MM.1S (cell line): ENCODE measurements around the gene NDUFC2.

Experiments used
- DNase-seq: peaks from one replicate; pipeline ENCODE4 v3.0.0-alpha.2; 2015
- H2AFZ ChIP-seq: fragments of 300-600 bp; sonication (generic); 2 replicates; pipeline ENCODE4 v1.6.0; 2016; ENCODE audit warnings: antibody characterized with exemption, low read length
- H3F3A ChIP-seq: fragments of 300-600 bp; sonication (generic); 2 replicates; pipeline ENCODE4 v1.6.1; 2016; ENCODE audit warnings: mild to moderate bottlenecking, antibody characterized with exemption, low read length, moderate library complexity, mixed read lengths; ENCODE audit not compliant: insufficient read depth
- H3K27ac ChIP-seq: fragments of 300-600 bp; sonication (generic); 2 replicates; pipeline ENCODE4 v1.5.1; 2016; ENCODE audit warnings: mild to moderate bottlenecking, low read length
- H3K27me3 ChIP-seq: fragments of 300-600 bp; sonication (generic); replicated peaks from 2 replicates; pipeline ENCODE4 v1.6.0; 2016; ENCODE audit warnings: low read length; ENCODE audit not compliant: insufficient read depth
- H3K36me3 ChIP-seq: fragments of 300-600 bp; sonication (generic); replicated peaks from 2 replicates; pipeline ENCODE4 v1.6.1; 2016; ENCODE audit warnings: mild to moderate bottlenecking, low read length, mixed read lengths; ENCODE audit not compliant: insufficient read depth
- H3K4me1 ChIP-seq: fragments of 300-600 bp; sonication (generic); 2 replicates; pipeline ENCODE4 v1.6.1; 2016; ENCODE audit warnings: low read length, mixed read lengths
- H3K4me2 ChIP-seq: fragments of 300-600 bp; sonication (generic); 2 replicates; pipeline ENCODE4 v1.6.0; 2016; ENCODE audit warnings: low read depth, low read length
- H3K4me3 ChIP-seq: fragments of 300-600 bp; sonication (generic); 2 replicates; pipeline ENCODE4 v1.5.1; 2016; ENCODE audit warnings: low read length, mixed read lengths
- H3K79me2 ChIP-seq: fragments of 300-600 bp; sonication (generic); 2 replicates; pipeline ENCODE4 v1.6.1; 2016; ENCODE audit warnings: mixed run types, low read length, mixed read lengths
- H3K9ac ChIP-seq: fragments of 300-600 bp; sonication (generic); 2 replicates; pipeline ENCODE4 v1.6.1; 2016; ENCODE audit warnings: low read length, mixed read lengths
- H3K9me2 ChIP-seq: fragments of 300-600 bp; sonication (generic); replicated peaks from 2 replicates; pipeline ENCODE4 v1.6.1; 2016; ENCODE audit warnings: mild to moderate bottlenecking, low read length, mixed read lengths; ENCODE audit not compliant: insufficient read depth
- H3K9me3 ChIP-seq: fragments of 300-600 bp; sonication (generic); replicated peaks from 2 replicates; pipeline ENCODE4 v1.6.1; 2016; ENCODE audit warnings: mild to moderate bottlenecking, low read length, mixed read lengths; ENCODE audit not compliant: insufficient read depth
- H4K20me1 ChIP-seq: fragments of 300-600 bp; sonication (generic); 2 replicates; pipeline ENCODE4 v1.6.1; 2016; ENCODE audit warnings: mild to moderate bottlenecking, low read length, moderate library complexity, mixed read lengths; ENCODE audit not compliant: insufficient read depth
- EZH2 ChIP-seq: fragments of 300-600 bp; sonication (generic); optimal IDR thresholded peaks from 2 replicates; pipeline ENCODE3; 2017; ENCODE audit warnings: low read depth, mild to moderate bottlenecking, antibody characterized with exemption, low read length, mixed read lengths
- EZH2phosphoT487 ChIP-seq: fragments of 300-600 bp; sonication (generic); IDR thresholded peaks from 2 replicates; pipeline ENCODE4 v1.6.1; 2018; ENCODE audit warnings: antibody characterized with exemption, low read length
- TF ChIP-seq, protein P1 (sequence below): fragments of 300-600 bp; sonication (generic); IDR thresholded peaks from 2 replicates; pipeline ENCODE4 v1.5.1; 2016; ENCODE audit warnings: antibody characterized with exemption, low read length, mixed read lengths

Gene NDUFC2

DNA sequence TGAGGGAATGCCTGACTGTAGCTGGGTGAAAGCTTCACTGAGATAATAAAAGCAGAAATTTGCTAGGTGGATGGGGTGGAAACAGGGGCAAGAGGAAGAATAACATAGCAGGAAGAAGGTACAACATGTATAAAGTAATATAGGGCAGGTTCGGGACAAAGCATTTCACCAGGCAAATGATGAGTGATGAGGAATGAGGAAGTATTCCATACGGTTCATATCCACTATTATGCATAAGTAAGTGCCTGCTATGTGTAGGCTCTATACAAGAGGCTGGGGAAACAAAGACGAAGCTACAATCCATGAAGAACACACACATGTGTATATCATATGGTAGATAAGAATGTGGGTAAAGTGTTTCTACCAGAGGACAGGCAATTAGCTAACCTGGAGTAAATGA is 7.9 kb downstream of the NDUFC2 start:
- no peak overlapping the region for H3K4me2 ChIP-seq
- H3F3A ChIP-seq = no peaks in the 10 kb centered on the region
- H4K20me1 ChIP-seq = no peaks in the 10 kb centered on the region
- H3K4me3 ChIP-seq = no peak overlapping the region
- H3K9me3 ChIP-seq = no peaks in the 10 kb centered on the region
- no peak overlapping the region for H3K9ac ChIP-seq
- no peaks in the 10 kb centered on the region; the same call in 1 of the 2 replicates for H3K36me3 ChIP-seq
- H2AFZ ChIP-seq = no peak overlapping the region
- no peaks in the 10 kb centered on the region for H3K4me1 ChIP-seq
- H3K27me3 ChIP-seq = no peaks in the 10 kb centered on the region
- TF ChIP-seq, protein P1, sequence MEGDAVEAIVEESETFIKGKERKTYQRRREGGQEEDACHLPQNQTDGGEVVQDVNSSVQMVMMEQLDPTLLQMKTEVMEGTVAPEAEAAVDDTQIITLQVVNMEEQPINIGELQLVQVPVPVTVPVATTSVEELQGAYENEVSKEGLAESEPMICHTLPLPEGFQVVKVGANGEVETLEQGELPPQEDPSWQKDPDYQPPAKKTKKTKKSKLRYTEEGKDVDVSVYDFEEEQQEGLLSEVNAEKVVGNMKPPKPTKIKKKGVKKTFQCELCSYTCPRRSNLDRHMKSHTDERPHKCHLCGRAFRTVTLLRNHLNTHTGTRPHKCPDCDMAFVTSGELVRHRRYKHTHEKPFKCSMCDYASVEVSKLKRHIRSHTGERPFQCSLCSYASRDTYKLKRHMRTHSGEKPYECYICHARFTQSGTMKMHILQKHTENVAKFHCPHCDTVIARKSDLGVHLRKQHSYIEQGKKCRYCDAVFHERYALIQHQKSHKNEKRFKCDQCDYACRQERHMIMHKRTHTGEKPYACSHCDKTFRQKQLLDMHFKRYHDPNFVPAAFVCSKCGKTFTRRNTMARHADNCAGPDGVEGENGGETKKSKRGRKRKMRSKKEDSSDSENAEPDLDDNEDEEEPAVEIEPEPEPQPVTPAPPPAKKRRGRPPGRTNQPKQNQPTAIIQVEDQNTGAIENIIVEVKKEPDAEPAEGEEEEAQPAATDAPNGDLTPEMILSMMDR = no peak
- no peak for TF ChIP-seq EZH2phosphoT487
- TF ChIP-seq EZH2 = no peak
- no peak for DNase-seq
- H3K27ac ChIP-seq = no peak overlapping the region
- H3K79me2 ChIP-seq = peaks cover 58% of the 10 kb centered on the region
- H3K9me2 ChIP-seq = no peaks in the 10 kb centered on the region

DNA sequence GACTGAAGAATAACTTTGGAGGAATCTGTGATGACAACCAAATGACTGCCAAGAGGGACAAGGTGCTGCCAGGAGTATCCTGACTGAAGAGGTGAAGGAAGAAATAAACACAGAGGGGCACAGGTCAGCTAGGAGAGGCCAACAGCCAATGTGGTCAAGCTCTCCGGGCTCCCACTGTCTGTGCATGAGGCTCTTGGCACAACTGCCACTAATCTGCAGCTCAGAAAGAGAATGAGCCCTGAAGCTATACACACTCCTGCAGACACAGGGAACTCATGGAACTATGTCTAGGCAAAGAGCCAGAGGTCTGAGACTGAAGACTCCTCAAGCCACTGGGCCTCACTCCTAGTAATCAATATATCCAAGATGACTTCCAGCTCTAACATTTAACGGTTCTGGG is 9.0 kb downstream of the NDUFC2 start:
- H3K4me1 ChIP-seq = peaks cover 3% of the 10 kb centered on the region
- DNase-seq = no peak
- no peak overlapping the region for H3K27ac ChIP-seq
- H2AFZ ChIP-seq = no peak overlapping the region
- H3K79me2 ChIP-seq = peaks cover 47% of the 10 kb centered on the region
- H4K20me1 ChIP-seq = no peaks in the 10 kb centered on the region
- H3F3A ChIP-seq = no peaks in the 10 kb centered on the region
- TF ChIP-seq, protein P1 = no peak
- TF ChIP-seq EZH2phosphoT487 (no peak), EZH2 (no peak)
- H3K9me3 ChIP-seq = no peaks in the 10 kb centered on the region
- no peaks in the 10 kb centered on the region; the same call in 1 of the 2 replicates for H3K36me3 ChIP-seq
- H3K9ac ChIP-seq = no peak overlapping the region
- H3K4me3 ChIP-seq = no peak overlapping the region
- H3K4me2 ChIP-seq = no peak overlapping the region
- H3K9me2 ChIP-seq = no peaks in the 10 kb centered on the region
- H3K27me3 ChIP-seq = no peaks in the 10 kb centered on the region

DNA sequence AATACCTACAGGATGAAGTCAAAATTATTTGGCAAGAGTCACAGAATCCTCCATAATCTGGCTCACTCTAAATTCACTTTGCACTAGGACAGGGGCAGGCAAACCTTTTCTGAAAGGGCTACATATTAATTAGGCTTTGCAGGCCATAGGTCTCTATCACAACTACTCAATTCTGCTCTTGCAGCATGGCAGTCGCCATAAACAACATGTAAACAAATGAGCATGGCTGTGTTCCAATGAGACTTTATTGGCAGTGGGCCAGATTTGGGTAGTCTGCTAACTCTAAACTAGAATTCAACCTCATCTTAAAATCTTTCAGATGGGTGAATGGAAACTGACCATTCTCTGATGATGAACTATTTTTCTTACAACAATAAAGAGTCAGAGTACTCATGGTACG is 10.2 kb downstream of the NDUFC2 start:
- no peaks in the 10 kb centered on the region for H4K20me1 ChIP-seq
- H3K9me3 ChIP-seq = no peaks in the 10 kb centered on the region
- H3K4me3 ChIP-seq = no peak overlapping the region
- H3K4me2 ChIP-seq = no peak overlapping the region
- no peaks in the 10 kb centered on the region; the same call in 1 of the 2 replicates for H3K36me3 ChIP-seq
- no peak overlapping the region for H3K9ac ChIP-seq
- no peak for DNase-seq
- no peaks in the 10 kb centered on the region for H3F3A ChIP-seq
- H3K9me2 ChIP-seq = no peaks in the 10 kb centered on the region
- H3K79me2 ChIP-seq = peaks cover 36% of the 10 kb centered on the region
- TF ChIP-seq EZH2 = no peak
- TF ChIP-seq, protein P1 = no peak
- no peak for TF ChIP-seq EZH2phosphoT487
- no peaks in the 10 kb centered on the region for H3K27me3 ChIP-seq
- H2AFZ ChIP-seq = no peak overlapping the region
- peaks cover 10% of the 10 kb centered on the region for H3K4me1 ChIP-seq
- H3K27ac ChIP-seq = no peak overlapping the region
